AML-193 (cell line): ENCODE data around the gene PTPRZ1.

ENCODE experiments used
- DNase-seq, 2 experiments: peaks; one replicate each; lab custom pipeline; 2025; lab: John Stamatoyannopoulos, UW

Gene PTPRZ1

GRCh38 chr7:121872831-121873288, at the start of gene PTPRZ1:
TSS of gene PTPRZ1 (plus strand) at chr7:121873161. CDS start at chr7:121873500, 339 bp downstream.
- no peak for DNase-seq

DNA sequence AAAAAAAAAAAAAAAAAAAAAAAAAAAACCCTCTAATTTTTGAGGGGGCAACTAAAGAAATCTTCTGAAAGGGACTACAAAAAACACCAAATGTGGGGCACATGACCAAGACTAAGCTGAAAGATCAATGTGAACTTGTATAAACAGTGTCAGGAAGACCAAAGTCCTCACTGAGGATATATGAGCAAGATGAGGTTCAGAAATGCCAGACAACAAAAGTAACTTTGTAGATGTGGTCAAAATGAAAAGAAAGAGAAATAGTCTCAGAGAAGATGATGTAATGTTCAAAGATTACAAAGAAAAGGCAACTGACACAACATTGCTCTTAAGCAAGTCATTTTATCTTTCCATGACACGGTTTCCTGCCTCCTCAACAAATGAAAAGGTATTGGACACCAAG, 48.7 kb upstream of the PTPRZ1 start:
- DNase-seq: no peak

DNA sequence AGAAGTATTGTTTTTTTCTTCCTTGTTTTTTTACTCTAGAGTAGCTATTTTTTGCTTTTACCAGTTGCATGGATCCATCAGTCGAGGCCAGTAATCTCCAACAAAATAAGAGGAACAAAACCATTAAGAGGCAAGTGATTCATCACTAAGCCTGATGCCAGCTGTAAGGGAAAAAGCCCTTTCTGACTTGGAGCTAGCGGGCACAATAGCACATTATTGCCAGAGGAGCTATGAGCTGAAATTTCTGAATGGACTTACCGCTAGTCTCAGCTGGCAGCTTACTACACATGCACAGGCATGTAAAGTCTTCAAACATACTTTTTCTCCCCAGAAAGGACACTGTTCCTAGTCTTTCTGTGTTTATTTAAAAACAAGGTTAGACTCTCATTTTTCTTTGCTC, 41.6 kb upstream of the PTPRZ1 start:
- no peak for DNase-seq

- DNase-seq: no peak
Measured at GRCh38 chr7:121831801-121832200, 41.2 kb upstream of the PTPRZ1 start.

DNA sequence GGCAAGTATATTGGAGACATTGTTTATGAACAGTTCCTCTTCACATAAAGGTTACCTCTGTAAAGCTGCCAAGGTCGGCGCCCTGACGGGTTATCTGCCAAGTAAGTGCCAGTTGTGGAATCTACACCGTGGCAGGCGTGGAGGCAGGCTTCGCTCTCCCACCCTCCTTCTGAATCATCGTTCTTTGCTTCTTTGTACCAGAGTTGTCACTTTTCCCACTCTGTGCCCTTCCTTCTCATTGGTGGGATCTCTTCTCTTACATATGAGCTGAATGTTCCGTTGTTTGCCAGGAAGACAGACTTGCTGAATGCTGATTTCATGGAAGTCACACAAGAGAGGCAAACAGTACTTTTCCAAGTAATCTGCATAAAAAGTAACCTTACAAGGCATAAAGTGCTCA, 40.6 kb upstream of the PTPRZ1 start:
- no peak for DNase-seq

DNA sequence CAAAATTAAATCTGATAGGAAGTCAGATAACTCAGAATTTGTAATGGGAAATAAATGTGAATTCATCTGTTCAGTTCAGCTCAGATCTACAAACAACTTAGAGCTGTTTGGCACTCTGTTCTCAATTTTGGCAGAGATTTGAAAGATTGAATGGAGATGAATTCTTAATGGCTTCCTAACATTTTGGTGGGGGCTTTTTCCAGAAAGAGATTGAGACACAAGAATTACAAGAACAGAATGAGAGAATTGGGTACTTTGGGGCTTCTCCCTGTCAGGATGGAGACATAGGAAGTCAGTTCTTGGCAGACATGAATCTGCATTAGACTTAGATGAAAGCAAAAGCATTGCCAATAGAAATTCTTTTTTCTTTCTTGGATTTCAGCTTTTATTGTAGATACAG, 39.0 kb upstream of the PTPRZ1 start:
- no peak for DNase-seq

- no peak for DNase-seq
Measured at GRCh38 chr7:121837462-121837861, 35.5 kb upstream of the PTPRZ1 start.

GRCh38 chr7:121847041-121847440, 25.9 kb upstream of the PTPRZ1 start:
- DNase-seq: no peak

DNA sequence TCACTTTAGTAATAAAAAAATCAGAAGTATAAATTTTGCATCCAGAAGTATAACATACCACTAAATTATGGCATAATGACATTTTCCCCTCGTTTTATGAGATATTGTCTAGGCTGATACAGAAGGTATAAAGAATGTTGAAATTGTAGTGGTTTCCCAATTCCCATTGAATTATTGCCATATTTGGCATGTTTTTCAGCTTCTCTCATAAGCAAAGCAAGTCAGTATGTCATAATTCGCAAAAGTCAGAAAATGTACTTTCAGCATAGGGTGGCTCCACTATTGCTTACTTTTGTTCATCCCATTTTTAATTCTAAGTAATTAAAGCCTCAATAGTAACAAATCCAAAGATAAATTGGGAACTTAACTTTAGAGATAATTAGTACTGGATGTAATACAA, 19.7 kb upstream of the PTPRZ1 start:
- no peak for DNase-seq

DNA sequence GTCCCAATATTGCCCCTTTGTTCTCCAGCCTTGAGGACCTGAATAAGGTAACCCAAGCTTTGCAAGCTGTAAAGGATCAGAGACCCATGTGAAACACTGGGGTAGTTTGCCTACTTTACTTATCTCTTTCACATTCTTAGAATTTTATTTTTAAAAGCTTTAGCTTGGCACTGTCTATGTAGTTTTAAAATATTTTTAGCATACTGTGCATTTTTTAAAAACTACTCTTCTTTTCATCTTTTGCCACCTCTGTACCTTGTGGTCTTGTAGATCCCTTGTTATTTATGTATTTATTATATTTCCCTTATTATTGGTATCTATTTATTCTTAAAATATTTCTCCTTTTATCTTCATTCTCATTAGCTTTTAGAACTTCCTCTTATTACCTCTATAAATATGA, 12.0 kb upstream of the PTPRZ1 start:
- DNase-seq: no peak

GRCh38 chr7:121862591-121862990, 10.4 kb upstream of the PTPRZ1 start:
- no peak for DNase-seq

GRCh38 chr7:121871188-121871587, 1.8 kb upstream of the PTPRZ1 start:
- DNase-seq: no peak

GRCh38 chr7:121873289-121874194, 581 bp downstream of the PTPRZ1 start:
- DNase-seq: no peak

DNA sequence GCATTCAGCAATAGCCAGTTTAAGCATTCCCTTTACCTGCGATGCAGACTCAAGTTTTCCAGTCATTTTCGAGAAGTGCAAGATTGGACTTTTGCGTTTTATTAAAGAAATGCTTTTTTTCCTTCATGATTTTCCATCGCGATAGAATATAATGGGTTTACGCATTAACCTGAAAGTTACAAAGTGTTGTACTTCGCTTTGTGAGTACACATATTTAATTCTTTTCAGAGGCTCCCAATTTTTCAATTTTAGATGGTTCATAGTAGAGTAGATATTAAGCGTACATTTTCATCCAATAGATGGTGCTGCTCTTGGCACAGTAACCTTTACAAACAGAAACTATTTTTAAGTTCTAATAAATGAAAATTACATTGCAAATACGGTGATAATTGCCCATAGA, 1.3 kb downstream of the PTPRZ1 start:
- DNase-seq: no peak

DNA sequence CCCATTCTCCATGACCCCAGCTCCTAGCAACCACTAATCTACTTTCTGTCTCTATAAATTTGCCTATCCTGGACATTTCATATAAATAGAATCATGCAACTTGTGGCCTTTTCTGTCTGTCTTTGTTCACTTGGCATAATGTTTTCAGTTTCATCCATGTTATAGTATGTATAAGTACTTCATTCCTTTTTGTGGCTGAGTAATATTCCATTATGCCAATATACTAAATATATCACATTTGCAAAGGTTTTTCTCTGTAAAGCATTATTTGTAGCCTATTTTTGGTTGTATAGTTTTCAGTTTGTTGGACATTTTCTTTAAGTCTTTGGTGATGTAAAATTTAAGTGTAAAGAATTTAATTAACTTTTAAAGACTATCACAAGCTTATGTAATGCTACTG, 2.2 kb downstream of the PTPRZ1 start:
- DNase-seq: no peak

GRCh38 chr7:121876656-121877500, 3.9 kb downstream of the PTPRZ1 start:
- no peak for DNase-seq

GRCh38 chr7:121878918-121879464, 6.0 kb downstream of the PTPRZ1 start:
- DNase-seq: no peak

- no peak for DNase-seq
Measured at GRCh38 chr7:121879544-121879943, 6.6 kb downstream of the PTPRZ1 start.

DNA sequence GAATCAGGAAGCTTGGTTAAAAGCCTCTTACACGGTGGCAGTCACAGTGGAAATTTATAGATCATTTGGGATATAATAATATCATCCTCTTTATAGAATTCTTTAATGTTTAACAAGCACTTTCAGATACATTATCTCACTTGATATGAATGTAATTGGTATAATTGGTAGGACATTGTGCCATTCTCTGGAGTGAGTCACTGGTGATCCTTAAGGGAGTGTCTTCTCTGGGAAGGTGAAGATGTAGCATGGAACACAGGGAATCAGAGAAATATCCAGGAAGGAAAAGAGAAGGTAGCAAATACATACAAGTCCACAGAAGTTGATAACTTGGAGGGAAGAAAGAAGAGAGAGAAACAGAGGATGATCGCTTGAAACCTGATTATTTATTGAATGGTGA, 9.8 kb downstream of the PTPRZ1 start:
- no peak for DNase-seq

- DNase-seq: no peak
Measured at GRCh38 chr7:121885166-121885920, 12.4 kb downstream of the PTPRZ1 start.

DNA sequence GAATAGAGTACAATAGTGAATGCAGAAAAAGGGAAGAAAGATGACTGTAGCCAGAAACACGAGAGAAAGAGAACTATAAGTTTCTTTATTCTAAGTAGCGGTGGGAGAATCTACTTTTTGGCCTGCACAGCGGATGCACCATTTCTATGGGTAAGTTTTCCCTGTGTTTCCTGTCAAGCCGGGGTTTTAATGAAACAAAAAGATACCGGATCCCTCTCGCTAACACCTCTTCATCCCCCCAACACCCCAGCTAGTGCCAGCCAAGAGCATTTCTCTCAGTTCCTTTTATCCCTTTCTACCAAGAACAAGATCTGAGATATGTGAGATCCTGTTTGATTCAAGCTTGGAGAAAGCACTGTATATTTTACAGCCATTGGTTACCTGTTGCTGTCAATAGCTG, 14.7 kb downstream of the PTPRZ1 start:
- DNase-seq: no peak

DNA sequence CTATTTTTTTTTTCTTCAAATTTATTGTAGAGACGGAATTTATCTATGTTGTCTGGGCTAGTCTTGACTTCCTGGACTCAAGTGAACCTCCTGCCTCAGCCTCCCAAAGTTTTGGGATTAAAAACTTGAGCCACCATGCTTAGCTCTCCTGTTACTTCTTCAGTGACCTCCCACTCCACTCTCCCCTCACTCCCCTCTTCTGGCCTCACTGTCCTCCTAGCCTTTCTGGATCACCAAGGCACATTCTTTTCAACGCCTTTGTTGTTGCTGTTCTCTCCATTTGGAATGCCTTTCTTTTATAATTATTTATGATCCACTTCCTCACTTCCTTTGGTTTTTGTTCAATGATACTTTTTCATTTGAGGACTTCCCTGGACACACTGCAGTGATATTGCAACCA, 17.9 kb downstream of the PTPRZ1 start:
- DNase-seq: no peak
